Brain microvascular endothelial cell (primary cell): Measurements from ENCODE around the gene NOL4.

Experiments used
- DNase-seq: peaks from one replicate; pipeline ENCODE4 v3.0.0-alpha.2; 2020
- H3K27ac ChIP-seq: fragments of 250-450 bp; sonication (Bioruptor Pico); 2 replicates; pipeline ENCODE4 v1.5.1; 2020; ENCODE audit warnings: mild to moderate bottlenecking, moderate library complexity
- H3K27me3 ChIP-seq: fragments of 250-450 bp; sonication (Bioruptor Pico); replicated peaks from 2 replicates; pipeline ENCODE4 v1.5.1; 2020; ENCODE audit warnings: mild to moderate bottlenecking
- H3K36me3 ChIP-seq: fragments of 250-450 bp; sonication (Bioruptor Pico); replicated peaks from 2 replicates; pipeline ENCODE4 v1.5.1; 2020; ENCODE audit warnings: mild to moderate bottlenecking
- H3K4me3 ChIP-seq: 2 replicates; pipeline ENCODE4 v1.5.1; 2011; ENCODE audit warnings: low read depth, mild to moderate bottlenecking, control low read depth, low read length, moderate library complexity
- in situ Hi-C: cut with HindIII; loops from 2 replicates; pipeline ENCODE4 v1.10.0; 2017; ENCODE audit warnings: low sequenced_read_pairs, low pct_ligation_motif_present
- TF ChIP-seq, protein P1 (sequence below): IDR thresholded peaks from 2 replicates; pipeline ENCODE4 v1.5.1; 2011; ENCODE audit warnings: low read depth, mild to moderate bottlenecking, moderate library complexity, low read length, control low read depth, inconsistent platforms; ENCODE audit errors: missing control alignments

The NOL4 gene

DNA sequence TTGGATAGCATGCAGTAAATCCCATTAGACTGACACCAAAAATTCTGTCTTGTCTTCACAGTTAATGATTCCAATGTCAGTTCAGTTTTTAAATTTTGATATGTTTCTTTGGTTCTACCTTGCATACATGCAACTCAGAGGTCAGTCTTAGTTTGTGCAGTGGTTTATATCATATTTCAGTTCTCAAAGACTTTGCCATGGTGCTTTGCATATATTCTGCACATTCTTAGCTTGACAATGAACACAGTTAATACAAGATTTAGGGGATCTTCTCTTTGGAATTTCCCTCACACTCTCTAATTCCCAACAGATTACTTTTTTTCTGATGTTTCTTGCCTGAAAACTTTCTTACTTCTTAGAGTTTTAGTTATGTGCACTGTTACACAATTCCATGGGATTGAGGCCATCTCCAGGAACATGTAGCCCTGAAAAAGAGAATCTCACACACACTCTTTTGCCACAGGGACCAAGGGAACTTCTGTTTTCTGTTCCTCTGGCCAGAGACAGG is 17.3 kb downstream of the NOL4 start:
- Histone ChIP-seq H3K4me3 (no peak overlapping the region), H3K36me3 (no peaks in the 10 kb centered on the region), H3K27ac (no peak overlapping the region), H3K27me3 (no peaks in the 10 kb centered on the region)
- TF ChIP-seq, protein P1, sequence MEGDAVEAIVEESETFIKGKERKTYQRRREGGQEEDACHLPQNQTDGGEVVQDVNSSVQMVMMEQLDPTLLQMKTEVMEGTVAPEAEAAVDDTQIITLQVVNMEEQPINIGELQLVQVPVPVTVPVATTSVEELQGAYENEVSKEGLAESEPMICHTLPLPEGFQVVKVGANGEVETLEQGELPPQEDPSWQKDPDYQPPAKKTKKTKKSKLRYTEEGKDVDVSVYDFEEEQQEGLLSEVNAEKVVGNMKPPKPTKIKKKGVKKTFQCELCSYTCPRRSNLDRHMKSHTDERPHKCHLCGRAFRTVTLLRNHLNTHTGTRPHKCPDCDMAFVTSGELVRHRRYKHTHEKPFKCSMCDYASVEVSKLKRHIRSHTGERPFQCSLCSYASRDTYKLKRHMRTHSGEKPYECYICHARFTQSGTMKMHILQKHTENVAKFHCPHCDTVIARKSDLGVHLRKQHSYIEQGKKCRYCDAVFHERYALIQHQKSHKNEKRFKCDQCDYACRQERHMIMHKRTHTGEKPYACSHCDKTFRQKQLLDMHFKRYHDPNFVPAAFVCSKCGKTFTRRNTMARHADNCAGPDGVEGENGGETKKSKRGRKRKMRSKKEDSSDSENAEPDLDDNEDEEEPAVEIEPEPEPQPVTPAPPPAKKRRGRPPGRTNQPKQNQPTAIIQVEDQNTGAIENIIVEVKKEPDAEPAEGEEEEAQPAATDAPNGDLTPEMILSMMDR, result no peak
- DNase-seq, result no peak
- in situ Hi-C loops, result no loop called here

DNA sequence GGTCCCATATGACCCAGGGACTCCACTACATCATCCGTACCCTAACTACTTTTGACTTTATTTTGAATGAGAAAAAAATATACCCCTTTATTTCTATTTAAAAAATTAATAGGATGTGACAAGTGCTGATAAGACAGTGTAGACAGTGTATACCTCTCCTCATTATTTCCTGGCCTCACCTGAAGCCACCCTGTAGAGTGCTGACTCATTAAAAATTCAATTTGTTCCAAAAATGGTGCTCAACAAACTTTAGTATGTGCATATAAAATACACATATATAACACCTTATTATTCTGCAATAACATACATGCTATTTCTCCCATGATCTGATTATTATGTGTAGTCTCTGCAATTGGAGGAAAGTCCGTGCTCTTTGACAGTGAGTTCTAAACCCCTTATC is 20.8 kb downstream of the NOL4 start:
- in situ Hi-C loops, result no loop called here
- H3K27me3 ChIP-seq, result no peaks in the 10 kb centered on the region
- no peak for DNase-seq

DNA sequence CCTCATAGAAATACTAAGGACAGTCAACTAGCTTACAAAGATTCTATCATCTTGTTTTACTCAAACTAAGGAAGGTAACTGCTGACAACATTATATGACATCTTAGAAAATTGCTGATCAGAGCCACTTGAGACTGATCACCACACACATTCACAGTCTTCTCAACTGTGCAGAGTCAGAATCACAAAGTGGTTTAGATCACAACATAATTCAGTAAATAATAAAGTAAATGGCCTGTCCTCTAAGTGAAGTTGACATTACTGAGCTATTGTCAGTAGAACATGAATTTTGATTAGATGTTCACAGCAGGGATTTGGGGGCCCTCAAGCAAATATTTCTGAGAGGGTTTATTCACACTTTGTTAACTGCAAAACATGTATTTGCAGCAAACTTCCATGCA is 28.5 kb downstream of the NOL4 start:
- DNase-seq, result no peak
- no peaks in the 10 kb centered on the region for H3K27me3 ChIP-seq
- in situ Hi-C loops, result no loop called here
- no peak overlapping the region for H3K27ac ChIP-seq
- TF ChIP-seq, protein P1, result no peak
- no peaks in the 10 kb centered on the region for H3K36me3 ChIP-seq
- H3K4me3 ChIP-seq, result no peak overlapping the region

More for the DNA sequence above, 20.8 kb downstream of the NOL4 start:
- Histone ChIP-seq H3K4me3 (no peak overlapping the region), H3K36me3 (no peaks in the 10 kb centered on the region), H3K27ac (no peak overlapping the region)
- TF ChIP-seq, protein P1, result no peak

DNA sequence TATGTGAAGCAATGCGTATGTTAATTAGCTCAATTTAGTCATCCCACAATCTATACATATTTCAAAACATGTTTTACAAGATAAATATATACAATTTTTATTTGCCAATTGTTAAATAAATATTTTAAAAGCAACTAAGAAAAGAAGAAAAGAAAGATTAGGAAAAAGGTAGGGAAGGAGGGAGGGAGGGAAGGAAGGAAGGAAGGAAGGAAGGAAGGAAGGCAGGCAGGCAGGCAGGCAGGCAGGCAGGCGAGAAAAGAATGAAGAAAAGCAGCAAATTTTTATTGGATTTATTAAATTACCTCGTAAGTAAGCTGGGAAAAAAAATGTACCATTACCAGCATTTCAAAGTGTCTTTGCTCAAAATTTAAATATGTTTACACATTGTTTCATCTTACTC is 30.5 kb downstream of the NOL4 start:
- no peak overlapping the region for H3K4me3 ChIP-seq
- TF ChIP-seq, protein P1, result no peak
- no peak for DNase-seq
- in situ Hi-C loops, result no loop called here
- H3K27ac ChIP-seq, result no peak overlapping the region
- no peaks in the 10 kb centered on the region for H3K36me3 ChIP-seq
- no peaks in the 10 kb centered on the region for H3K27me3 ChIP-seq

DNA sequence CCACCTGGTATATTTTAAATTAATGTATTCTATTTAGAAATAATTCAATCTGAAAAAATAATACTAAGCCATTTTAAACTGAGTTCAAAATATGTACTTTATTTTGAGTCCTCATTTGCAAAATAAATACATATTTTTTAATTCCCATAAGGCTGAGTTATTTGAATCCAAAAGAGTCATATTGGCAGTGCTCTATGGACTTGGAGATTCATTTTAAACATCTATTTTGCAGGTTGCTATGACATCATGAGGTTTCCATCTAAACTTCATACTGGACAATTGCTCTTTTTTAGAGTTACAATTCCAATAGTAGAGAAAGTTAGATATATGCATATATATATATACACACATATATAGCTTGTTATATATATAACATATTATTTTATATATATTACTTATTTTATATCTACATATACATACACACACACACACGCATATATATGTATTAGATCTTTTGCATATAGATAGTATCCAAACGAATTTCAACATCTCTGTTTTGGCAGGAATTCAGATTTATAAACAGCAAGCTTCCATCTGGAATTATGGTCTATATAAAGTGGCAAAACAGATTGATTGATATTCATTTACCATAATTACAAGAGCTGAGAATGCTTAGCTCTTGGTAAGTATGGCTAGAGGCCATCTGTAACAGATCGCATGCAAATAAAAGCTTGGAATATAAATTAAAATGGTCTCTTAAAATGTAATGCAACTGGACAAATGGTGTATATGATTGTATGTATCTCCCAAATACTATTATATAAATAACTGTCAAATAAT is 34.9 kb downstream of the NOL4 start:
- H3K4me3 ChIP-seq, result no peak overlapping the region
- in situ Hi-C loops, result no loop called here
- no peak for DNase-seq
- TF ChIP-seq, protein P1, result no peak
- no peak overlapping the region for H3K27ac ChIP-seq
- no peaks in the 10 kb centered on the region for H3K36me3 ChIP-seq
- no peaks in the 10 kb centered on the region for H3K27me3 ChIP-seq
